ENCODE data around the gene FOLR2. TPM values are rescaled to one million over a fixed set of nuclear protein-coding genes. Genes with fewer than 3 reads are reported as not detected.

FOLR2 gene
- total and polyA plus RNA-seq, 2 donors (not counting 1 experiment from before 2014, with no cell fraction given): 1.5 to 4.7 TPM

DNA sequence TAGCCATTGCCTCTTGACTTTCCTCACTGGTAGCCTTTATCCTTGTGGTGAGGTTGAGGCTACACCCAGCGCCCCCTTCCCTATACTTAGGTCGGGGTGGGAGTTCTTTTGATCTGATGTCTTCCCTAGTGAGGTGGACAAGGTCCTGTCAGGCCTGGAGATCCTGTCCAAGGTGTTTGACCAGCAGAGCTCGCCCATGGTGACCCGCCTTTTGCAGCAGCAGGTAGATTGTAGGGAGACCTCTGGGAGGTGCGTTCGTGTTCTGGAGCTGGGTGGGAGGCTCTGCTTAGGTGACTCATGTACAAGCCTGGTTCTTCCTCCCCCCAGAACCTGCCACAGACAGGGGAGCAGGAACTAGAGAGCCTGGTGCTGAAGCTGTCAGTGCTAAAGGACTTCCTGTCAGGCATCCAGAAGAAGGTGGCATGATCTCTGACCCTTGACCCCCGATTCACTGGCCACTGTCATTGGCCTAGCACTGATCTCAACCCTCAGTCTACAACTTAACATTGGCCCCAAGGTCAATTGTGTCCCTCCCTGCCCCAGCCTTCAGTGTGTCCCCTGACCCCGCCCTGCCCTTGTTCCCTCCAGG, 12.8 kb downstream of the FOLR2 start:
- intact Hi-C loops (cut with micrococcal nuclease): loop anchor here (10.0 kb wide), 2 partner anchors 585 to 1365 kb away; partner anchors contain the start of genes ATG16L2 and FAM168A
- no peak overlapping the region for H3K4me3 Mint-ChIP-seq
- H3K4me3 ChIP-seq (ENCODE audit: control extremely low read depth in 1 of 5, extremely low read depth in 1 of 5, insufficient read depth in 1 of 5, low read depth in 2 of 5, low read length in 4 of 5): no peak overlapping the region
- no peak for TF ChIP-seq EZH2 (IDR thresholded peaks at IDR 0.05; ENCODE audit: borderline replicate concordance, insufficient read depth, low read depth, low read length, poor library complexity, severe bottlenecking)
- TF ChIP-seq, protein P1, sequence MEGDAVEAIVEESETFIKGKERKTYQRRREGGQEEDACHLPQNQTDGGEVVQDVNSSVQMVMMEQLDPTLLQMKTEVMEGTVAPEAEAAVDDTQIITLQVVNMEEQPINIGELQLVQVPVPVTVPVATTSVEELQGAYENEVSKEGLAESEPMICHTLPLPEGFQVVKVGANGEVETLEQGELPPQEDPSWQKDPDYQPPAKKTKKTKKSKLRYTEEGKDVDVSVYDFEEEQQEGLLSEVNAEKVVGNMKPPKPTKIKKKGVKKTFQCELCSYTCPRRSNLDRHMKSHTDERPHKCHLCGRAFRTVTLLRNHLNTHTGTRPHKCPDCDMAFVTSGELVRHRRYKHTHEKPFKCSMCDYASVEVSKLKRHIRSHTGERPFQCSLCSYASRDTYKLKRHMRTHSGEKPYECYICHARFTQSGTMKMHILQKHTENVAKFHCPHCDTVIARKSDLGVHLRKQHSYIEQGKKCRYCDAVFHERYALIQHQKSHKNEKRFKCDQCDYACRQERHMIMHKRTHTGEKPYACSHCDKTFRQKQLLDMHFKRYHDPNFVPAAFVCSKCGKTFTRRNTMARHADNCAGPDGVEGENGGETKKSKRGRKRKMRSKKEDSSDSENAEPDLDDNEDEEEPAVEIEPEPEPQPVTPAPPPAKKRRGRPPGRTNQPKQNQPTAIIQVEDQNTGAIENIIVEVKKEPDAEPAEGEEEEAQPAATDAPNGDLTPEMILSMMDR (IDR thresholded peaks at IDR 0.05): no peak
- H3K27me3 ChIP-seq (replicated peaks in 1 of 4; ENCODE audit: control extremely low read depth in 1 of 4, control insufficient read depth in 3 of 4, insufficient read depth in 4 of 4, low read length in 3 of 4): no peaks in the 10 kb centered on the region
- H3K4me1 ChIP-seq (ENCODE audit: control insufficient read depth in 2 of 2, insufficient read depth in 2 of 2, low read length in 2 of 2): peaks cover 13 to 22% of the 10 kb centered on the region in 2 donors
- no peaks in the 10 kb centered on the region for H3K9me3 Mint-ChIP-seq (ENCODE audit: insufficient read depth)
- no peak overlapping the region for H3K27ac Mint-ChIP-seq
- H3K36me3 ChIP-seq (replicated peaks in 1 of 2; ENCODE audit: control extremely low read depth in 1 of 2, control insufficient read depth in 1 of 2, extremely low read depth in 1 of 2, insufficient read depth in 2 of 2, low read length in 1 of 2): peaks cover 0 to 60% of the 10 kb centered on the region in 2 experiments
- H3K79me2 ChIP-seq (ENCODE audit: control insufficient read depth, insufficient read depth, low read length): peaks cover under 1% of the 10 kb centered on the region
- H4K20me1 ChIP-seq (ENCODE audit: control insufficient read depth, insufficient read depth, low read length, poor library complexity, severe bottlenecking): no peaks in the 10 kb centered on the region
- peaks cover 25% of the 10 kb centered on the region for H3K4me1 Mint-ChIP-seq
- ATAC-seq (ENCODE audit: low read depth) (no peak), DNase-seq (no peak)
- no peak overlapping the region for H3K4me2 ChIP-seq (replicated peaks; ENCODE audit: low read depth, low read length, poor library complexity, severe bottlenecking)
- WGBS (ENCODE audit: insufficient coverage): 100% methylated on average over 4 of the region's 8 CpGs
- ChIA-PET CTCF (no interaction called here), POLR2A (no interaction called here)
- no peaks in the 10 kb centered on the region for H3K27me3 Mint-ChIP-seq
- no peak overlapping the region for H3K9ac ChIP-seq (ENCODE audit: low read length)
- no peaks in the 10 kb centered on the region for H3K9me3 ChIP-seq (ENCODE audit: control extremely low read depth in 1 of 3, control insufficient read depth in 2 of 3, insufficient read depth in 1 of 3, low read length in 2 of 3)
- no peak overlapping the region for H2AFZ ChIP-seq (ENCODE audit: insufficient read depth, low read depth, low read length, poor library complexity, severe bottlenecking)
- no peak overlapping the region for H3K27ac ChIP-seq (ENCODE audit: low read length in 2 of 2)

DNA sequence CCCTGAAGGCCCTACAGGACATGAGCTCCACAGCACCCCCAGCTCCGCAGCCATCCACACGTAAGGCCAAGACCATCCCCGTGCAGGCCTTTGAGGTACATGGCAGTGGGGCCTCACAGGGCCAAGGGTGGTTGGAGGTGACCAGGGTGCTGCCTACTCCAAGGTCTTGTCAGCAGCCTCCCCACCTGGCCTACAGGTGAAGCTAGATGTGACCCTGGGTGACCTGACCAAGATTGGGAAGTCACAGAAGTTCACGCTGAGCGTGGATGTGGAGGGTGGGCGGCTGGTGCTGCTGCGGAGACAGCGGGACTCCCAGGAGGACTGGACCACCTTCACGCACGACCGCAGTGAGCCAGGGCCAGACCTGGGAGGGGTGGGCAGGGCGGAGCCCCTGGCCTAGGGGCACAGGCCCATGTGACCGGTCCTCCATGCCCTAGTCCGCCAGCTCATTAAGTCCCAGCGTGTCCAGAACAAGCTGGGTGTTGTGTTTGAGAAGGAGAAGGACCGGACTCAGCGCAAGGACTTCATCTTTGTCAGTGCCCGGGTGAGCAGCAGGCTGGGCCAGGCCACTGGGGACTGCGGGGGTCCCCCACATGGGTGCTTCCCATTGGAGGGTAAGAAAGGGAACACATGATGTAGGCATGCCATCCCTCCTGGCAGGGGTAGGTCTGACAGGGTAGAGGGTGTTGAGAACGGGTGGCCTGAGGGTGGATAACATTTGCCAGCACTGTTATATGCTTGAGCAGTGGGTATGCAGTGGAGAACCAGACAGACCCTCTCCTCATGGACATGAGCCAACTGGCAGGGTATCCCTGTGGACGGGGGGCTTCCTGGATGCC, 13.6 kb downstream of the FOLR2 start:
- Histone ChIP-seq H3K9ac (ENCODE audit: low read length) (no peak overlapping the region), H4K20me1 (ENCODE audit: control insufficient read depth, insufficient read depth, low read length, poor library complexity, severe bottlenecking) (no peaks in the 10 kb centered on the region), H2AFZ (ENCODE audit: insufficient read depth, low read depth, low read length, poor library complexity, severe bottlenecking) (no peak overlapping the region), H3K9me3 (ENCODE audit: control extremely low read depth in 1 of 3, control insufficient read depth in 2 of 3, insufficient read depth in 1 of 3, low read length in 2 of 3) (no peaks in the 10 kb centered on the region), H3K36me3 (replicated peaks in 1 of 2; ENCODE audit: control extremely low read depth in 1 of 2, control insufficient read depth in 1 of 2, extremely low read depth in 1 of 2, insufficient read depth in 2 of 2, low read length in 1 of 2) (peaks cover 0 to 66% of the 10 kb centered on the region in 2 experiments), H3K4me2 (replicated peaks; ENCODE audit: low read depth, low read length, poor library complexity, severe bottlenecking) (no peak overlapping the region), H3K4me1 (ENCODE audit: control insufficient read depth in 2 of 2, insufficient read depth in 2 of 2, low read length in 2 of 2) (peaks cover 15 to 26% of the 10 kb centered on the region in 2 donors), H3K27me3 (replicated peaks in 1 of 4; ENCODE audit: control extremely low read depth in 1 of 4, control insufficient read depth in 3 of 4, insufficient read depth in 4 of 4, low read length in 3 of 4) (no peaks in the 10 kb centered on the region), H3K79me2 (ENCODE audit: control insufficient read depth, insufficient read depth, low read length) (no peaks in the 10 kb centered on the region), H3K27ac (ENCODE audit: low read length in 2 of 2) (no peak overlapping the region), H3K4me3 (ENCODE audit: control extremely low read depth in 1 of 5, extremely low read depth in 1 of 5, insufficient read depth in 1 of 5, low read depth in 2 of 5, low read length in 4 of 5) (no peak overlapping the region)
- no peak overlapping the region for H3K4me3 Mint-ChIP-seq
- H3K27me3 Mint-ChIP-seq: no peaks in the 10 kb centered on the region
- intact Hi-C loops (cut with micrococcal nuclease): loop anchor here (10.0 kb wide), 2 partner anchors 585 to 1365 kb away; partner anchors contain the start of genes ATG16L2 and FAM168A
- no peaks in the 10 kb centered on the region for H3K9me3 Mint-ChIP-seq (ENCODE audit: insufficient read depth)
- ChIA-PET POLR2A (no interaction called here), CTCF (no interaction called here)
- DNase-seq: no peak
- no peak for TF ChIP-seq EZH2 (IDR thresholded peaks at IDR 0.05; ENCODE audit: borderline replicate concordance, insufficient read depth, low read depth, low read length, poor library complexity, severe bottlenecking)
- TF ChIP-seq, protein P1 (IDR thresholded peaks at IDR 0.05): no peak
- no peak overlapping the region for H3K27ac Mint-ChIP-seq
- H3K4me1 Mint-ChIP-seq: peaks cover 29% of the 10 kb centered on the region
- WGBS (ENCODE audit: insufficient coverage): 98% methylated on average over 21 of the region's 21 CpGs
- ATAC-seq (ENCODE audit: low read depth): no peak
